T-helper 2 cell treated with Interferon-gamma antibody and Interleukin-4, amounts not matched to agents 100 ng/mL and 5 ng/mL, for 36 hours (primary cell): ENCODE measurements around the gene TARP.

Source experiments
- intact Hi-C: fragments of 100-400 bp; cut with micrococcal nuclease; formaldehyde crosslinking; loops from one replicate; pipeline ENCODE4 v1.15.1; 2023

TARP gene

DNA sequence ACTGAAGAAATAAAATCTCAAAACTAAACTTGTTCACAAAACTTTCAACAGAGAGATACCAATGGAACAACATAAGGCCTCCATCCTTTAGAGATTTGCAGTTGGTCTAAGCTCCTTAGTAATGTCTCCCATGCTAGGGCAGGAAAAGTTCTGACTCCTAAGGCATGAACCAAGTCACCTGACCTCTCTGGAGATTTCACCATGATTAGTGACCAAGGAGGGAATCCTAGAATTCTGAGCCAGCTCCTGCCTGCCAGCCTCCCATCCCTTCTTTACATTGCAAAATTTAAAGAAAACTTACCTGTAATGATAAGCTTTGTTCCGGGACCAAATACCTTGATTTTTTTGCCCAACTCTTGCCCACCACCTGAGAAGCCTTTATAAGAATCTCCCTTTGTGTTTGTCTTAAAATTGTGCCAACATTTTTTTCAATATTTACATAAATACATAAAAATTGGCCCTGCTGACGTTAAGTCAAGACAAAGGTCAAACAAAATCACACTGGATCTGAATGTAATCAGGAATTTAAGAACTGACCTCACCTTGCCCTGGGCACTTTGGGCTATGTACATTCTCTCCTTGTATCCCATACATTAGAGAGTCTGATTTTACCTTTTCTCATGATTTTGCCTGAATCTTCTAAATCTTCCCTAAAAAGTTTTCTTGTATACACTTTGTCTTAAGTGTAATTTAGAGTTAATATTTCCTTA, at the start of gene TARP:
Gene TARP (minus strand): TSS at position 351 of the 710 bp plus-strand sequence.
- intact Hi-C loops: no loop called here

DNA sequence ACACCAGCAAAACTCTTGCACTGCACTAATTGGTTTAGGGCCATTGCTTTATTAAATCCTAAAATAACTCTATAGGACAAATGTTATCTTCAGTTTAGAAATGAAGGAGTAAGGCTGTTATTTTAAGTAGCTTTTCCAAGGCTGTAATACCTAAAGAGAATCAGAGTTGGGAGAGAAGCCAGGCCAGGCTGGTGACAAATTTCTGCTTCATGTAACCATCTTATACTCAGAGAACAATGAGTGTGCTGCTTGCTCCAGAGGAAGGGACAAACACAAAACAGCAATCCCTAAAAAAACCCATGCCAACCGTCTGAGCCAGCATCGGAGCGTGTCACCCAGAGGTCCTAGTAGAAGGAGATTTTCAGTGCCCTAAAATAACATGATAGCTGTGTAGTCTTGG, 49.7 kb upstream of the TARP start:
- intact Hi-C loops: no loop called here

DNA sequence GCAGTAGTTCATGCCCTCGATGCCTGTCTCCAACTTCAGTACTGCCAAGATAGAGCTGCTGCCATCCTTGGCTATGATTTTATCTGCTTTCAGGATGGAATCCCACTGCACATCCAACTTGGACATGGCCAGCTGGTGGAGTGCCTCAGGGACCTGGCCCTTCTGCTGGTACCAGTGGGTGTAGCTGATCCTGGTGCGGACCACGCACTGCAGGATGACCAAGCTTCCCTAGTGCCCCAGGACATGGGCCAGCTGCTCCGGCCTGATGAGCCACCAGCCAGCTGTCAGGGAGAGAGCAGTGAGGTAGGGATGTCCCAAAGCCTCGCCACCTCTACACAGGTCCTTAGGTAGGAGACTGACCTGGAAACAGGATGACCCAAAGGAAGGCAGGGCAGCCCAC, 49.0 kb upstream of the TARP start:
- intact Hi-C loops: no loop called here

DNA sequence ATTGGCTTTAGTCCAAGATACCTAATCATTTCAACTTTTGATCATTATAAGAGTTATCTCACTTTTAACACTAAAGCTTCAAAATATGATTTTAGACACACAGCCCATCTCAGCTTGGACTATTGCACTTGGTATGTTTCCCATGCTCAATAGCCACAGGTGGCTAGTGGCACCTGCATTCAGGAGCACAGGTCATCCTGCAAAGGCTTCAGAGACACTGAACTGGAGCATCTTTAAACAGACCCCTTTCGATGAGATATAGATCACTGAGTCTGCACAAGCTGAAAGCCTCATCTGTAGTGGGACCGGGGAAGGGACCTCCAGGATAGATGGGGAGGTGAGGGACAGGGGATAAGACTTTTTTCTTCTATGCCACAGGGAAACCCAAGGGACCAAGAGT, 48.5 kb upstream of the TARP start:
- intact Hi-C loops: no loop called here

DNA sequence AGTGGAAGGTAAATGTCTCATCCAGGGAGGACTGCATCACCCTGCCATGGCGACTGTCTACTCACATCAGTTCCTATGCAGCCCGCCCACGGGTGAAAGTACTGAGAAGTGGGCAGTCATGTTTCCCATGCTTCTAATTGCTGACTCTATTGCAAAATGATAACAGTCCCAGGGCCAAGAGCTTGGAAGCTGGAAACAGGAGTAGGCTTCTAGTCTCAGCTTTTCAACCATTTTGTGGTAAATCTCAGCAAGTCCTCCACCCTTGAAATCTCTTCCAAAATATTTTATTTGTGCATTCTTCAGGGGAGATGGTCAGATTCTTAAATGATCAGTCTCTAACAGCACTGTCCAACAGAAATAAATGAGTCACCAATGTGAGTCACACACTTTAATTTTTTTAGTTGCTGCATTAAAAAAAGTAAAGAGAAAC, 48.1 kb upstream of the TARP start:
- intact Hi-C loops: no loop called here

DNA sequence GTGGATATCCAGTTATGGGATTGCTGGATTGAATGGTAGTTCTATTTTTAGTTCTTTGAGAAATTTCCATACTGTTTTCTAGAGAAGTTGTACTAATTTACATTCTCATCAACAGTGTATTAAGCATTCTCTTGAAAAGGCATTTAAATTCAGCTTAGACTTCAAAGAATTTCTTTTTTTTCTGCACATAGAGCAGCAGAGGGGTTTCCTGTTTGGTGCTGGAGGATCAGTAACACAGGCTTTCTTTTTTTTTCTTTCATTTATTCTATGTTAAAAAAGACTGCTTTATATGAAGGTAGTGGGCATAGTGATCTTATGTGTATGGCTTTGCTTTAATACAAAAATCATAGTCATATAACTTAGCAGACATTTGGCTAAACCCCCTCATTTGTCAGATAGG, 47.6 kb upstream of the TARP start:
- intact Hi-C loops: no loop called here

DNA sequence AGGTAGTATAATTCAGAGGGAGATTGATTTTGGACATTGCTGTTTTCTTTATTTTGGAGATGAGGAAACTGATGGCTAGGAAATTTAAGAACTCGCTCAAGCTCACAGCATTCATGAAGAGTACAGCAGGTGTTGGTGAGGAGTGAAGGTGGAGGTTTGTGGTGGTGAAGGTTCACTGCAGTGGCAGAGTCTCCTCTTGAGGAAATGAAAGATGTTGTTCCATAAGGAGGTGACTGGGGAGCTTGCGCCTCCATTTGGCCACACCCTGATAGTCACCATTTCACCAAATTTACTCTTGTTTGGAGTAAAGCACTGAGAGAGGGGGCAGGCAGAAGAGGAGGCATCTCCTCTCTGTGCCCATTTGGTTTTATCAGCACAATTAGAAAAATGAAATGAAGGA, 46.4 kb upstream of the TARP start:
- intact Hi-C loops: loop anchor here (2.0 to 5.0 kb wide), 3 partner anchors 88 to 213 kb away; no protein-coding TSS in a partner anchor

DNA sequence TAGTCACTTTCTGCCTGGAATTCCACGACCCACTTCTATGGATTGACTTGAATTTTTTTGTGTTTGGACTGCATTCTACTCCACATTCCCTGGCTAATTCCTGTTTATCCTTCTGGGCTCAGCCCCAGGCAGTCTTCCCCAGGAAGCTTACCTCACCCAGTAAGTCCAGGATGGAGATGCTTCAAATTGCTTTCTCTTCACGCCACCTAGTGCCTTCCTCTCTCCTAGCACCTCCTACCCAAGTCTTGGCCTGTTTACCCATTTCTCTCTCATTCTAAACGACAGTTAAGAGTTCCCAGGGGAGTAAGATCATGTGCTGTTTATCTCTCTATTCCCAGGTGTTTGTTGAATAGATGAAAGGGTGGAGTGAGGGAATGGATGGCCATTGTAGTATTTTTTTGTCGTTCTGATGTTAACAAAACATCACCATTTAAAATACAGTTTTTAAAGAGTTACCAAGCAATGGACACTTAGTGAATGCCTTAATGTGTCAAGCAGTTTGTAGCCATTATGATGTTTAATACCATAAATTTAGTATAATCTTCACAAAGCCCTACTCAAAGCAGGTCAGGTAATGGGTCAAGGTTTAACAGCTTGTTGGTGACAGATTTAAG, 45.5 kb upstream of the TARP start:
- intact Hi-C loops: loop anchor here (2.0 to 5.0 kb wide), 3 partner anchors 87 to 212 kb away; no protein-coding TSS in a partner anchor

DNA sequence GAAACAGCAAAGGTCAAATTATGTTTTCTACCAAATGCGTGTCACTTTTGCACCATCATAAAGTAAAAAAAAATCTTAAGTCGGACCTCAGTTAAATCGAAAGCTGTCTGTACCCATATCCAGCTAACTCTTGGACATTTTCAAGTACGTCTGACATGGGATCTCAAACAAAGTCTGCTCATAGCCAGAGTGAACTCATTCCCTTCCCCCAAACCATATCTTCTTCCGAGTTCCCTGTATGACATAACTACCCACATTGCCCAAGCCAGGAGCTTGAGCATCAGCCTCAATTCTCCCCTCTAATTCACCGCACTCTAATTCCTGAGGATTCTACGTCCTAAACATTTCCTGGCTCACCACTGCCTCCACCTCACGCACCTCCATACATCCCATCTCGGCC, 44.8 kb upstream of the TARP start:
- intact Hi-C loops: loop anchor here (2.0 to 5.0 kb wide), 3 partner anchors 86 to 211 kb away; no protein-coding TSS in a partner anchor

DNA sequence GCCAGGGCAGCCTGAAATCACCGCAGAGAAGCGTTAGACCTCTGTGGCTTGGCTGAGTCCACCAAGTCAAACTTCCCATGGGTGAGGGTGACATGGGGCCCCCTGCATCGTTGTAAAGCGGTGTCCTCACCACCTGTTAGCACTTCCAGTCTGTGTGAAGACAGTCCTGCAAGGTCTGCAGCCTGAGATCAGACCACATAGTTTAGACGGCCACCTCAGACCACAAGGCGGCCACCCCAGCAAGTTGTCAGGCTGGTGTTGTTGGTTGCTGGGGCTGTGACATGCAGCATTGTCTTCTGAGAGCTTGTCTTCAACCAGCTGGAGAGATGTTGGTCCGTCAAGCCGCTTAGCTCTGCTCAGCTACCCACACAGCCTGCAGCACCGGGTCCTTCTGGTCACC, 44.1 kb upstream of the TARP start:
- intact Hi-C loops: loop anchor here (1.0 to 5.0 kb wide), 2 partner anchors 64 to 85 kb away; no protein-coding TSS in a partner anchor

DNA sequence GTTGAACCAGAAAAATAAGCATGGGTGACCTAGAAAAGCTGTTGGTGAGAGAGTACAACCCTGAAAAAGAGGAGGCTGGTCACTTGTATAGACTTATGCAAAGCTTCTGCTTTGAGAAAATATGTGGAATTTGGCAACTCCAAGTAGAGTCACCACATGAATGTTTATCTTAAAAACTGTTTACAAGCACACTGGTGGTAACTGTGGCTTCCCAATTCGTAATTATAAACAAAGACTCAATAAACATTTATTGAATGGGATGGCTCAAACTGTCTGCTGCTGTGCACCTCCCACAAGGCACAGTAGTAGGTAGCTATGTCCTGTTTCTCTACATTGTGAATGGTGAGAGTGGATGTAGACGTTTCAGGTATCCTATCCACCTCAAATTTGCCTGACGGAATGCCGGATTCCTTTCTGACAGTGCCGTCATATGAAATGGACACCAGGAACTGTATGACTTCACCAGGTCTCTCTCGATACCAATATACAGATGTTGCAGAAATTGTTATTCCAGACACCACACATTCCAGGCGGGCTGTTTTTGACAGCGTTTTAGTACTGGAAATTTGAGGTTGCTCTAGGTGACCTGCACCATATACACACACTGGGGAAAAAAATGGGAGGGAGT, 43.4 kb upstream of the TARP start:
- intact Hi-C loops: loop anchor here (1.0 to 5.0 kb wide), 2 partner anchors 64 to 85 kb away; no protein-coding TSS in a partner anchor

DNA sequence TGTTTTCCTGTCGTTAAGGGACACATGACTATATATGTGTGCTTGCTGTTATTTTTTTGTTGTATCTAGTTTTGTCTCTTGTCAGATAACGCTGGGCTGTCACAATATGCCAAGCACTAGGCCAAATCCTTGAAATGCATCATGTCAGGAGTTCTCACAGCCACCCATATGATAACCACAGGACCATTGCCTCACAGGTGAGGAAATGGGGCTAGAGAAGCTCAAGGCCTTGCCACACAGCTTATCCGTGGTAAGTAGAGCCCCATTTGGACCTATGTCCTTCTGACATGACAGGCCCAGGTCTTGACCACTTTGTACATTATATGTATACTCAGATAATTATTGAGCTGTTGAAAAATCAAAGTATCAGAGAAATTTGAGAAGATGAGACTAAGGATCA, 42.0 kb upstream of the TARP start:
- intact Hi-C loops: loop anchor here (5.0 kb wide), 1 partner anchor 83 kb away; no protein-coding TSS in a partner anchor

DNA sequence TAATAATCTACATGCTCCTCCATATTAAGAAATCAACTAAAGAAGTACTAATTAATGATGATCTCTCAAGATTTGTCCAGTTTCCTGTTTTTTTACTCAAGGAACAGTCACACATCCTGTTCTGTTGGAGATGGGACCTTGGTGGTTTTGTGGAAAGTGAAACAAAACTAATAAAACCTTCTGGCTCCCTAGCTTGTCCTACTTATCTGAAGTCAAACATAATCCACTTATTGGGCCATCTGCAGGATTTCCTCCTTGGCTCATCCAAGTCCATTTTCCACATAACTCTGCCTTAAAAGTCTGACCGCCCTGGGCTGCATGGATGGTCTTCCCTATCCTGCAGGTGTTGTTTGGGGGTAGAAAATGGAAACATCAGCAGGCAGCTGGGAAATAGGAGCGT, 39.4 kb upstream of the TARP start:
- intact Hi-C loops: no loop called here

DNA sequence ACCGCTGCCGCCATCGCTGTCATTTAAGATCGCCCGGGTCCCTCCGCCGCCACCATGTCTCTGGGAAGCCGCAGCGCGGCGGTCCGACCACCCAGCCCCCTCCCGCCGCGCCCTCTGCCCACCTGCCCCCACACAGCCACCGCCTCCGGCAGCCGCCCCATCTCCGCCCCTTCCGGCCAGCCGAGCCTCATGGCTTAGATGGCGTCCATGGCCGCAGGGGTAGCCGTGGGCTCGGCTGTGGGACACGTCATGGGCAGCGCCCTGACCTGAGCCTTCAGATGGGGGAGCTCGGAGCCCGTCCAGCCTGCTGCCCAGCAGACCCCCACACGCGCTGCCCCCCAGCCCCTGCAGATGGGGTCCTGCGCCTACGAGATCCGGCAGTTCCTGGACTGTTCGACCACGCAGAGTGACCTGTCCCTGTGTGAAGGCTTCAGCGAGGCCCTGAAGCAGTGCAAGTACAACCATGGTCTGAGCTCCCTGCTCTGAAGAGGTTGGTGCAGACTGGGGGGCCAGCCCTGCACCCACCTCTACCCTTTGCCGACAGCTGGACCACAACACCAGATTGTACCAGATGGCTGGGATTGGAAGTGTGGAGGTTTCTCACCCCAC, 38.0 kb upstream of the TARP start:
- intact Hi-C loops: no loop called here

DNA sequence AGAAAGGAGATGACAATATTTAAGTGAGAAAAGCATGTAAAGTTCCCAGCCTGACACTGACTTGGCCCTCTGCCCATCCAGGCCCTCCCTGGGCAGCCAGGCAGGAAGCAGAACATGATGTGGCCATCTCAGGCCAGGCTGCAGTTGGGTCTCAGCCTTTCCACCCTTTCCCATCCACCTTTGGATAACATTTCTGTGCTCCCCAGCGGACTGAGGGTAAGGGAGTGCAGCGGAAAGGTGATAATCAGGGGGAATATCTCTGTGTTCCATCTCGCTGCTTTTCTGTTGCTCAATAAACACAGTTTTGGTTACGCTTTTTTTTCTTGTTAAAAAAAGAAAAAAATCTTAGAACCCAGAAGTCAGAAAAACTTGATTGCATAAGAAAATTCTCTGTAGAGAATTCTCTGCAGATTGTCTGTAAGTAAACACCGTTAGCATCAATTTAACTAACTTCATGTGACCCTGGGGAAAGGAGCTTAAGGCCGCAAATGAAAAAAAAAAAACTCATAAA, 37.2 kb upstream of the TARP start:
- intact Hi-C loops: no loop called here

DNA sequence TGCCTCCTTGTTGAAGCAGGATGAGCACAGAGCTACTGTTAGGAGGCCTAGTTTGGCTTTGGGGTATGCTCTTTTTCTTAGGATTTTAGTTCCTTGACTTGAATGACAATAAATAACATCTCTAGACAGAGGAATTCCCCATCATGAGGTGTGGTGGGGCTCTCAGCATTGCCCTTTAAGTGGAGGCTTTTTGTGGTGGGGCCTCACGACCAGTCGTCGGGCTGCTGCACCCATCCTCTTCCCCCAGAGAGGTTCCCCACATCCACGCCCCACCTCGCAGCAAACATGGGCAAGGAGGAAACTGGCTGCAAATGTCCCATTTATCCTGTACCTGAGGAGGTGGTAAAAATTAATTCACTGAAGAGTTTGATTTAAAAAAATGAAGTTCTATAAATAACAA, 36.1 kb upstream of the TARP start:
- intact Hi-C loops: no loop called here

DNA sequence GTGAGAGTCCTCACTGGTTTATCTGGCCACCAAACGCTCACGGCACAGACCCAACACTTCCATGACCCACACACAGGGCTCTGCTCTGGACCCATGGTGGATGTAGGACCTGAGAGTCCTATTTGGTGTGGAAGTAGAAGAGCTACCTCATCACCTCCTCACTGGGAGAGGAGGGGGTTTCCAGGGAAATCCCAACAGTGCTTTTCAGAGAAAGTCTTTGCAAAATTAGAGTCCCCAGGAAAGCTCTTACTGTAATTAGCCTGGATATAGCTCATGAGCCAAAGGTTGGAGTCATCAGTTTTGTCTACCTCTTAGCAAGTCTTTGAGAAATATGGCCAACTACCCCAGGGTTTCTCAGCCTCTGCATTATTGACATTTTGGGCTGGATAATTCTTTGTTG, 34.7 kb upstream of the TARP start:
- intact Hi-C loops: no loop called here

DNA sequence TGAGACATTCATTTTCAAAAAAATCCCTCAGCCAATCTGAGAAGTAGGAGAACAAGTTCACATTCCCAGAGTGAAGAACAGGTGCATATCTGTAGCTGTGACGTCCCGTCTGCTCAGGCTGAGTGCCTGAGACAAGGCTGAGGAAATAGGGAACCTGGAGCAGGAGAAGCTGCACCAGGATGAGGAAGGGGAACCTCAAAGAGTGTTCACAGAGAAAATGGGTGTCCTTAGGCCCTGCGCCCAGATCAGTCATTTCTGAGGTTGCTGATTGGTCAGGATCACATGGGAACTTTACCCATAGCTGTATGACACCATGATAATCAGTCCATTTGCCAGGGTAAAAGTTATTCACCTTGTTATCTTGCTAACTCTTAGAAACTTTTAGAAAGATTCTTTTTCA, 34.2 kb upstream of the TARP start:
- intact Hi-C loops: no loop called here

DNA sequence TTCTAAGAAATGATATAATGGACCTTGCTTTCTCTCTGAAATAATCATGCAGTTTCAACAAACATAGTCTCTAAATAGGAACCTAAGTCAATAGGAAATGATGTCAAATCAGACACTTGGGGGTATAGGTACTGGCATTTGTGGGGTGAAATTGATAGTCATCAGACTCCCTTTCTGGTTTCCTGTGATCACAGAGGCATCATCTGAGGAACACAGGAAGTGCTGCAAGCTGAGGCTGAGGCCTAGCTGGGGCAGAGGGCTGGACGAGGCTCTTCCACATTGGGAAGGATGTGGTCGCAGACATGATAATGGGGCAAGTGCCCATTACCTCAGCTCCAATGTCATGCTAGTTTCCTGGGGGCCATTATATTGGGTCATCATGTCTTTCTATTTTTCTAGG, 33.5 kb upstream of the TARP start:
- intact Hi-C loops: no loop called here

DNA sequence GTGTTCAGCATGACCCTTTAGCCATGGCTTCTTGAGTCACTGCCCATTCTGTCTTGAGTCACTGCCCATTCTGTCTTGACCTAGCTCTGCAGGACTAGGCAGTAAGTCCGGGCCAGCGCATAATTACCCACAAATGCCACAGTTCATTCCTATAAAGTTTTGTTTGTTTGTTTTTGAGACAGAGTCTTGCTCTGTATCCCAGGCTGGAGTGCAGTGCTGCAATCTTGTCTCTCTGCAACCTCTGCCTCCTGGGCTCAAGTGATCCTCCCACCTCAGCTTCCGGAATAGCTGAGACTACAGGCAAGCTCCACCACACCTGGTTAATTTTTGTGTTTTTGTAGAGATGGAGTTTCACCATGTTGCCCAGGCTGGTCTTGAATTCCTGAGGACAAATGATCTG, 32.7 kb upstream of the TARP start:
- intact Hi-C loops: no loop called here

DNA sequence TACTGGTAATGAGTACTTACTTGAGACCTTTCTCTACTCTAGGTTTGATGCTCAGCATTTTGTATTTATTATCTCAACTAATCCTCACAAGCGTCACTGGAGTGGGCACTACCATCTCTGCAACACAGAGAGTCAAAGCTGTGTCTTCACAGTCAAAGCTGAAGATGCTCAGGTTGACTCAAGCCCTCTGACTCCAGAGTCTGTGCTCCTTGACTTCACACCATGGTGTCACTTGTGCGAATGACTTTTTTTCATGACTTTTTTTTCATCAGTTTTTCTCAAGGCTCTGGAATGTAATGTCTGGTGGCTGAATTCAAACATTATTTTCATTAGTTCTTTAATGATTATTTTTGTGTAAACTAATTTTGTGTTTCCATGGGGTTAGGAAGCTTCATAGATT, 30.4 kb upstream of the TARP start:
- intact Hi-C loops: no loop called here

DNA sequence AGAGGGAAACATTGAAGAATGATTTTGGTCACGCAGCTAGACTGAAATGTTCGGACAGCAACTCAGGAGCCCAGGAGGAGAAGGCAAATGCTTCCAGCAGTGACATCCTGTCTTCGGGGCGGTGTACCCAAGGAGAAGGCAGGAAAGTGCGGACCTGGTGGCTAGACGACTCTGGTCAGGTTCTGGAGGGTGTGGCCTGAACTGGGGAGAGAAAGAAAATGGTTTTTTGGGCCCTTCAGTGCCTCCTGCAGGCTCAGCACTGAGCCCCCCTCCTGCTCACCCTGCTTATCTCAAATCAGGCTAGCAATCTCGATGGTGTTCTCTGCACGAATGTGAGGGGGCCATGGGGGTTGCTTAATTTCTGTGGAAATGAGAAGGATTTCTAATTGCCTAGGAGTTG, 26.7 kb upstream of the TARP start:
- intact Hi-C loops: loop anchor here (2.0 kb wide), 1 partner anchor 47 kb away; no protein-coding TSS in a partner anchor
